ENCODE data around the gene MYH10. TPM values are rescaled to one million over a fixed set of nuclear protein-coding genes. Genes with fewer than 3 reads are reported as not detected.

The MYH10 gene
- total RNA-seq, 1 donor from 2014 or later: 49.7 TPM

- H3K4me1 ChIP-seq: peaks cover 54% of the 10 kb centered on the region
Observed at GRCh38 chr17:8470447-8471047, 160.0 kb downstream of the MYH10 start.

GRCh38 chr17:8469964-8470363 is 160.6 kb downstream of the MYH10 start:
- no peaks in the 10 kb centered on the region for H3K27me3 ChIP-seq (ENCODE audit: low read depth)
- no peak for DNase-seq
- no peaks in the 10 kb centered on the region for H3K9me3 ChIP-seq (replicated peaks)
- peak overlapping the region; percentile 31 for H3K27ac ChIP-seq (replicated peaks)
- peaks cover 60% of the 10 kb centered on the region for H3K4me1 ChIP-seq
- intact Hi-C loops (cut with micrococcal nuclease): no loop called here
- peaks cover 47% of the 10 kb centered on the region for H3K36me3 ChIP-seq
- H3K4me3 ChIP-seq: no peak overlapping the region
- TF ChIP-seq, protein P1, sequence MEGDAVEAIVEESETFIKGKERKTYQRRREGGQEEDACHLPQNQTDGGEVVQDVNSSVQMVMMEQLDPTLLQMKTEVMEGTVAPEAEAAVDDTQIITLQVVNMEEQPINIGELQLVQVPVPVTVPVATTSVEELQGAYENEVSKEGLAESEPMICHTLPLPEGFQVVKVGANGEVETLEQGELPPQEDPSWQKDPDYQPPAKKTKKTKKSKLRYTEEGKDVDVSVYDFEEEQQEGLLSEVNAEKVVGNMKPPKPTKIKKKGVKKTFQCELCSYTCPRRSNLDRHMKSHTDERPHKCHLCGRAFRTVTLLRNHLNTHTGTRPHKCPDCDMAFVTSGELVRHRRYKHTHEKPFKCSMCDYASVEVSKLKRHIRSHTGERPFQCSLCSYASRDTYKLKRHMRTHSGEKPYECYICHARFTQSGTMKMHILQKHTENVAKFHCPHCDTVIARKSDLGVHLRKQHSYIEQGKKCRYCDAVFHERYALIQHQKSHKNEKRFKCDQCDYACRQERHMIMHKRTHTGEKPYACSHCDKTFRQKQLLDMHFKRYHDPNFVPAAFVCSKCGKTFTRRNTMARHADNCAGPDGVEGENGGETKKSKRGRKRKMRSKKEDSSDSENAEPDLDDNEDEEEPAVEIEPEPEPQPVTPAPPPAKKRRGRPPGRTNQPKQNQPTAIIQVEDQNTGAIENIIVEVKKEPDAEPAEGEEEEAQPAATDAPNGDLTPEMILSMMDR (IDR thresholded peaks at IDR 0.05; ENCODE audit: borderline replicate concordance): no peak

More at GRCh38 chr17:8470447-8471047, 160.0 kb downstream of the MYH10 start:
- Histone ChIP-seq H3K27ac (replicated peaks) (peak overlapping the region; percentile 31), H3K4me3 (no peak overlapping the region), H3K36me3 (peaks cover 52% of the 10 kb centered on the region), H3K9me3 (replicated peaks) (no peaks in the 10 kb centered on the region), H3K27me3 (ENCODE audit: low read depth) (no peaks in the 10 kb centered on the region)
- TF ChIP-seq, protein P1 (IDR thresholded peaks at IDR 0.05; ENCODE audit: borderline replicate concordance): no peak
- intact Hi-C loops (cut with micrococcal nuclease): no loop called here
- peak; percentile 58 for DNase-seq

DNA sequence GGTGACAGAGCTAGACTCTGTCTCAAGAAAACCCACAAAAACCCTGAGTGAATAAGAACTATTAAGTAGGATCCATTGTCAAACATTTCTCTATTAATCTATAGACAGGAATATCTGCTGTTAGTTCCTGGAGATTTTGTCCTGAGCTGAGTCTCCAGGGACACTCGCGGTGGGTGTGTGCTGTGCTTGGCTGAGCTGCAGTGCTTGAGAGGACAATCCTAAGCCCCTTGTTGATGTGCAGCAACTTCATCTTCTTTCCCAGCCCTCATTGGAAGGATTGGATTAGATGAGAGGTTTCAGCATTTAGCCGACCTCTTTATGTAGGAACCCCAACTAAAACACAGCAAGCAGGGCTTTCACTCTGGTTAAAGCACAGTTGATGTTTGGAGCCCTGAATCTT is 161.5 kb downstream of the MYH10 start:
- peak overlapping the region; percentile 41 for H3K27ac ChIP-seq (replicated peaks)
- TF ChIP-seq, protein P1 (IDR thresholded peaks at IDR 0.05; ENCODE audit: borderline replicate concordance): no peak
- no peaks in the 10 kb centered on the region for H3K27me3 ChIP-seq (ENCODE audit: low read depth)
- H3K9me3 ChIP-seq (replicated peaks): no peaks in the 10 kb centered on the region
- peaks cover 63% of the 10 kb centered on the region for H3K4me1 ChIP-seq
- intact Hi-C loops (cut with micrococcal nuclease): no loop called here
- H3K4me3 ChIP-seq: no peak overlapping the region
- DNase-seq: no peak
- peaks cover 40% of the 10 kb centered on the region for H3K36me3 ChIP-seq

- TF ChIP-seq, protein P1 (IDR thresholded peaks at IDR 0.05; ENCODE audit: borderline replicate concordance): no peak
- peaks cover 63% of the 10 kb centered on the region for H3K4me1 ChIP-seq
- H3K9me3 ChIP-seq (replicated peaks): no peaks in the 10 kb centered on the region
- H3K36me3 ChIP-seq: peaks cover 39% of the 10 kb centered on the region
- peak overlapping the region; percentile 41 for H3K27ac ChIP-seq (replicated peaks)
- H3K4me3 ChIP-seq: no peak overlapping the region
- no peaks in the 10 kb centered on the region for H3K27me3 ChIP-seq (ENCODE audit: low read depth)
- intact Hi-C loops (cut with micrococcal nuclease): no loop called here
- DNase-seq: peak; percentile 63
Observed at GRCh38 chr17:8468127-8468526, 162.4 kb downstream of the MYH10 start.

DNA sequence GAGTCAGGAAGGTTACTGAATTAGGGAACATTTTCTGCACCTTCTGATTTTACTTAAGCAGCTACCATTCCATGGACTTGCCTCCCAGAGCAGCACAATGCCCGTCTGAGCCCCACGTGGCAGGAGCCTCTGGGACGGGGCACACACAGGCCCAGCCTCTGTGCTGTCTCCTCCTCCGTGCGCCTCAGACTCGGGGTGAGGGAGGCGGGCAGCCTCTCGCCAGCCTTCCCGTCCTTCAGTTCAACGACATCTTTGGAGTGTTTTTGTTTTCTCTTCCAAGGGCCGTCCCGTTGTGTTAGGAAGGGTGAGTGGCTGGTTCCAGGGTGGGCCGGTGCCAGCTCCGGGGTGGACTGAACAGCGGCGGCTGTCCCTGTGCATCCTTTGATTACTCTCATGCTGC is 163.0 kb downstream of the MYH10 start:
- no peak overlapping the region for H3K4me3 ChIP-seq
- H3K36me3 ChIP-seq: peaks cover 45% of the 10 kb centered on the region
- H3K27ac ChIP-seq (replicated peaks): peak overlapping the region; percentile 41
- no peaks in the 10 kb centered on the region for H3K9me3 ChIP-seq (replicated peaks)
- DNase-seq: no peak
- intact Hi-C loops (cut with micrococcal nuclease): no loop called here
- no peaks in the 10 kb centered on the region for H3K27me3 ChIP-seq (ENCODE audit: low read depth)
- TF ChIP-seq, protein P1 (IDR thresholded peaks at IDR 0.05; ENCODE audit: borderline replicate concordance): no peak
- H3K4me1 ChIP-seq: peaks cover 63% of the 10 kb centered on the region
